Measurements from ENCODE around the gene PDE1A. TPM values are rescaled to one million over a fixed set of nuclear protein-coding genes. Genes with fewer than 3 reads are reported as not detected.
"Not testable (repeated sequence)": the region's sequence is repeated elsewhere in the genome, so short reads cannot be mapped to it uniquely, and the experiment has no call there.

Gene PDE1A
- total RNA-seq, 1 donor from 2014 or later = 45.7 TPM

DNA sequence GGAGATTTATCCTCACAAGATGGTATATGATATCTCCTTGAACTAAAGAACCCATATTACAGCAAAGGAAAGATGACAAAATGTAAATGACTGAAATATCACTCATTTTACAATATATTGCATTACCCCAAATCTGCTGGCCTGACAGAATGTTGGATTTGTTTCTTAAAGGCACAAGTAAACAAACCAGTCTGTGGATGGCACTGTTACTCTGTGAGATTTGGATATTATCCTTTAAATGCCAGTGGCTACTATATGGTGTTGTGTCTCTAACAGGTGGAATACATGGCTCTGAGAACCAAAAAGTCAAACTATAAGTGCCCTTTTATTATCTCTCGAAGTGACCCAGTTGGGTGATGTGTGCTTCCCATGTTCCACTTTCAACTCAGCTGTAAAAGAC lies 125.7 kb downstream of the PDE1A start:
- DNase-seq (ENCODE audit: low spot score) (no peak), ATAC-seq (no peak)
- intact Hi-C loops (cut with DNase I) = no loop called here

DNA sequence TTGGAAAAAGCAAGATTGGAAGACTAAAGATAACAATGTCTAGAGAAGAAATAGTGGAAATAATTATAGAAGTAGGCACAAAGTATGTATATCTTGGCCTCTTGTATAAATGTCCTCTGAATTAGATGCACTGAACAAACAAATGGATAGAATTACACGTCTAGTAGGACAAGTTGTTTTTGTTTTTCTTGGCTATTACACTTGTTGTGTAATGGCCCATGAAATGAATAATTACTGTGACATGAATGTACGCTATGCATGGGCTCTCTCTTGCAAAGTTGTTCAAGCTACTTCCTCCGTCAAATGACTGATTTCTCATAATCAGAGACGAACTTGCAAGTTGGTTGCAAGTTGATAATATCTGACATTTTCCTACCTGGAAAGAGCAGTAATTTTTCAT lies 126.2 kb downstream of the PDE1A start:
- ATAC-seq (no peak), DNase-seq (ENCODE audit: low spot score) (no peak)
- intact Hi-C loops (cut with DNase I) = no loop called here

GRCh38 chr2:182299632-182300031 lies 127.2 kb downstream of the PDE1A start:
- DNase-seq (ENCODE audit: low spot score) = no peak
- intact Hi-C loops (cut with DNase I) = no loop called here
- no peak for ATAC-seq

DNA sequence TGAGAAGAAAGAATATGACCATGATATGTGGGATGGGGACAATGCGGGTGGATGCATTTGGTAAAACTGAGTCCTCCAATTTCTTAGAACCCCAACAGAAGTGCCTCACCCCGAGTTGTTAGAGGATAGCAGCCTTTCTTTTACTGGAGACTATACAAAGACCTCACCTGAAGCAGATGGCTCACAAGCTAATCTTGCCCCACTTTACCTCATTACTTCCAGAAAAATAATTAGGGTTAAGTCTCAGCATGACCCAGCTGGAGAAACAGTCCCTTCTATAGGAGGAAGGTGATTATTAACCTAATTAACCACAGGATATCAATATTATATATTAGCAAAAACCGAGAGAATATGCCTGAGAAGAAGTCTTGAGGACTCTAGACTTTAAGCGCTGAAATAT lies 128.4 kb downstream of the PDE1A start:
- intact Hi-C loops (cut with DNase I) = loop anchor here (1.0 kb wide), 1 partner anchor 51 kb away; no protein-coding TSS in a partner anchor

DNA sequence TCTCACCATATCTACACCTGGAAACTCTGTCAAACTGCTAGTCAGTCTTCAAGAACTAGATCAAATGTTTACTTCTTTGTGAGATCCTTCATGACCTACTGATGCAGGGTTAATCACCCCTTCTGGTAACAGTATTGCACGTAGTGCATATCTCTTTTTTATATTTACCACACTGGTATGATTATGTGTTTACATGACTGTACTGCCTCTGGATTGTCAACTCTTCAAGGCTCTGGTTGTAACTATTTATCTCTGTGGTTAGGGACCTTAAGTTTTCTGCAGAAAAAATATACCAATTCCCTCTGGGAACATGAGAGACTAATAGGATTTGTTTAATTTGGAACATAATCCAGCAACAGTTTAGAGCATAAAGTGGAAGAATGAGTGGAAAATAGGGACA lies 135.5 kb downstream of the PDE1A start:
- ATAC-seq (no peak), DNase-seq (ENCODE audit: low spot score) (no peak)
- intact Hi-C loops (cut with DNase I) = no loop called here

More for the DNA sequence above, 128.4 kb downstream of the PDE1A start:
- no peak for ATAC-seq
- no peak for DNase-seq (ENCODE audit: low spot score)

DNA sequence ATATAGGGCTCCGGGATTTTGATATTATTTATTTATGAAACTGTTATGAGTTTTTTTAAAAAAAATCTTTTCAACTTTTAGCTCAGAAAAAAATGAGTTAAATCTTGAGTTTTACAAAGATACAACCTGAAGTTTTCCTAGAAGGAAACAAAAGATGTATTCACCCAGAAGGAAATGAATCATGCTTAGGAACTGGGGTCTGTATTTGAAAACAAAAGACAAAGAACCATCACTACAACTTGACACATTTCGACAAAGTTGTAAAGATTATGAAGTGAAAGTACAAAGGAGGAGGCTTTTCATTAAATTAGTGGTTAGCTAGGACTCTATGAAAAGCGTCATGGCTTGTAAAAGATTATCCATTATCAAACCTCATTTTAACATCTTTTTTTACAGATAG lies 143.3 kb downstream of the PDE1A start:
- intact Hi-C loops (cut with DNase I) = no loop called here
- ATAC-seq (no peak), DNase-seq (ENCODE audit: low spot score) (no peak)

DNA sequence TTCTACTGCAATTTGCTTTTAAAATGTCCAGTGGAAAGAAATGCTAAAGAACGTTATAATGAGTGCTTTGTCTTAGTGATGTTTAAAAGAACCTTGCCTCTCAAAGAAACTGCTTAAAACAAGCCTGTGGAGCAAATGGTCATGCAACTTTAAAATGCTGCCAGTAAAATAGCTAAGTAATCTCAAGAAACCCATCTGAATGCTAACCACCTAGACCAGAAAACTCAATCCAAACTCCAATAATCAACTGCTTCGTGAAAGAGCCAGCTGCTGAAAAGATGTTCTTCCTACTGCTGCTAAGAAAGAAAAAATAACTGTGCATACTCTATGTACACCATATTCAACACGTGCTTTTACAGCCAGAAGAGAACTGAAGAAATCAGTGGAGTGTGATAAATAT lies 145.6 kb downstream of the PDE1A start:
- intact Hi-C loops (cut with DNase I) = no loop called here
- no peak for ATAC-seq

DNA sequence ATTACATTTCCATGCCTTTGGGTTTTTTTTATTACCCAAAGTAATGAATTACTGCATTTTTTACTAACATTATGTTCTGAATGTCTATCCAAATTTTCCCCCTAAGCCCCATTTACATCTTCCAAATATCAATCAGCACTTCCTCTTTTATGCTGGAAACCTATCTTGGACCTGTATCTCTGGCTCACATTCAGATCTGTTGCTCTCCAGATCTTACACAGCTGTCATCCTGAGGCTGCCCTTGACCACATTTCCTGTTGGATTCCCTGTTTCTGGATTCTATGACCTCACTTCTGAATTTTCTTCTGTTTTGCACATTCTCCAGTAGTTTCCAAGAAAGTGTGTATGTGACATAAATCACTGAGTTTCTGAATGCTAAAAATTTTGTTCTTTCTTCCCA lies 146.7 kb downstream of the PDE1A start:
- no peak for ATAC-seq
- intact Hi-C loops (cut with DNase I) = no loop called here
- DNase-seq (ENCODE audit: low spot score) = no peak

More for the DNA sequence above, 145.6 kb downstream of the PDE1A start:
- no peak for DNase-seq (ENCODE audit: low spot score)

- ATAC-seq; intact Hi-C loops (cut with DNase I); DNase-seq (ENCODE audit: low spot score): not testable (repeated sequence)
These were observed 150.2 kb downstream of the PDE1A start for GRCh38 chr2:182276662-182277061.

- DNase-seq (ENCODE audit: low spot score) (no peak), ATAC-seq (no peak)
- intact Hi-C loops (cut with DNase I) = no loop called here
These were observed 158.9 kb downstream of the PDE1A start for GRCh38 chr2:182267971-182268370.

DNA sequence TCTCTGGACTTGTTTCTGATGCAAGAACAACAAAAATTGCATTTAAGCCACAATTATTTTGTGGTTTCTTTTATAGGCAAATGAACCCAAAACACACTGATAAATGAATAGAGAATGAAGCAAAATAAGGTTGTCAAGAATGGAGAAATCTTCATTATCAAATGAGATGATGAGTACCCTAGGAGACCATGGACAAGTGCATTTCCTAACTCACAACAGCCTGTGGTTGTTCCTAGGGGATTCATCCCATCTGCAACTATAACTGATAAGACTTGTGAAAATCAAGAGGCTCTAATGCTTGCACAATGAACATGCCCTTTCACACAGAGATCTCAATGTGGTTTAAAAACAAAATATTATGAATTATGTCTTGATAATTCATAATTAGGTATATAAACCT lies 159.9 kb downstream of the PDE1A start:
- intact Hi-C loops (cut with DNase I) = no loop called here
- DNase-seq (ENCODE audit: low spot score) = no peak
- no peak for ATAC-seq

DNA sequence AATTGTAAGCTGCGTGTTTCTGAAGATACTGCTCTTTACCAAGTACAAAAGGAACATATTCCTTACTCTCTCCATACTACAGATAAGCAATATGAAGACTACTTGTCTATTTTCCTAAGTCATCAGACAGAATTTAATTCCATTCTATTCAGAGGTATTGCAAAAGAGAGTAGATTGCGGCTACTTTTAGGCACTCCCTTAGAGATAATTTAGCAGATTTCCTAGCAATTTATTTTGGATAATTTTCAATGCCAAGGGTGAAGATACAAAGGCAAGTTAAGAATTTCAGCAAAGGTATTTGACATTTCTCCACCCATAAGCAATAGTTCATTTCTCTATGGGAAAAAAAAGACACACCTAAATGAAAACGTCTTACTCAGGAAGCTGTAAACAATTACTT lies 161.1 kb downstream of the PDE1A start:
- ATAC-seq = peak; percentile 57
- DNase-seq (ENCODE audit: low spot score) = no peak
- intact Hi-C loops (cut with DNase I) = no loop called here

DNA sequence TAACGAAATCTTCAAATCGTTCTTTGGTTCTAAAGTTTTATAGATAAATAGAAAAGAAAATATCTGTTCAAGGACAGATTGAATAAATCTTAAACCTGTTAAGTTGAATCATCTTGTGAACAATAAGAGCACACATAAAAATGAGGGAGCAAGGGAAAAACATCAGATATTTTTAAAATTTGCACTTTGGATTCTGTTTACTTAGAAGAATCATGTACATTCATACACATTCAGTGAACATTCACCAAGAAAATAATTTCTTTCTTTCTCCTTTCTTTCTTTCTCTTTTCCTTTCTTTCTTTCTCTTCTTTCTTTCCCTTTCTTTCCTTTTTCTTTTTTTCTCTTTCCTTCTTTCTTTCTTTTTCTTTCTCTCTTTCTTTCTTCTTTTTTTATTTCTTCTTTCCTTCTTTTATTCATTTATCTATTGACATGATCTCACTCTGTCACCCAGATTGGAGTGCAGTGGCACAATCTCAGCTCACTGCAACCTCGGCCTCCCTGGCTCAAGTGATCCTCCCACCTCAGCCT lies 164.9 kb downstream of the PDE1A start:
- no peak for DNase-seq (ENCODE audit: low spot score)
- ATAC-seq = no peak
- intact Hi-C loops (cut with DNase I) = no loop called here

- intact Hi-C loops (cut with DNase I) = no loop called here
- ATAC-seq = no peak
- no peak for DNase-seq (ENCODE audit: low spot score)
These were observed 167.1 kb downstream of the PDE1A start for GRCh38 chr2:182259629-182260150.

GRCh38 chr2:182252534-182252933 lies 174.3 kb downstream of the PDE1A start:
- no peak for DNase-seq (ENCODE audit: low spot score)
- ATAC-seq = no peak
- intact Hi-C loops (cut with DNase I) = no loop called here

GRCh38 chr2:182248898-182249297 lies 177.9 kb downstream of the PDE1A start:
- no peak for ATAC-seq
- intact Hi-C loops (cut with DNase I) = no loop called here
- DNase-seq (ENCODE audit: low spot score) = no peak

DNA sequence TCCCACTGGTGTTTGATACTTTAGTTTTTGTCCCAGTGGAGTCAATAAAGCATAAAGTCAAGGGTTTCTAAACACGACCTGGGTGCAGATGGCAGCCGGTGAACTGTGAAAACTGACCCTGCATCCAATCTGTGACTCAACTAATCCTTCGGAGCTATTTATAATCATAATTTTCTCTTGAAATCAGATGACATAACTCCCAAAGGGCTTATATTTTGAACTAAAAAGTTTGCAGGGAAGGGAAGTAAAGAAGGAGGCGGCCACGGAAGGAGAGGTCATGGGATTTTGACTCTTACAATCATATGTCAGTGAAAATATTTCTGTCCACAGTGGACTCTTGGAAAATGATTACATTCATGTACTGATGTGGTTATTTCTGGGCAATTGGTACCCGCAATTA lies 178.5 kb downstream of the PDE1A start:
- intact Hi-C loops (cut with DNase I) = no loop called here
- no peak for DNase-seq (ENCODE audit: low spot score)
- ATAC-seq = peak; percentile 32

GRCh38 chr2:182247831-182248230 lies 179.0 kb downstream of the PDE1A start:
- ATAC-seq (no peak), DNase-seq (ENCODE audit: low spot score) (no peak)
- intact Hi-C loops (cut with DNase I) = loop anchor here (1.0 kb wide), 1 partner anchor 50 kb away; no protein-coding TSS in a partner anchor

DNA sequence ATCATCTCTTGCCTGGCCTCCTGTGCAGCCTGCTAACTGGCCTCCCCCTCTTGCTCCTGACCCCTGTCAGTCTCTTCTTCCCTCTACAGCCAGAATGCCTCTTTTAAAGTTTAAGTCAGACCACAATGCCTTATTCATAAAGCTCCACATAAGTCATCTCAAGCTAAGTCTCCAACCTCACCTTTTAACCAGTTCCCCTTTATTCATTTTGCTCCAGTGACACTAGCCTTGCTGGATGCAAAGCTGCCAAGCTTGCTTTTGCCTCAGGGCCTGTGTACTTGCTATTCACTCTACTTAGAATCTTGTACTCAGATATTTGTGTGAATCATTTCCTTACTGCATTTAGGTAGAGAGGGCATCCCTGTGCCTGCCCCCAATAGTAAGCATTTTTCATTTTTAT lies 180.9 kb downstream of the PDE1A start:
- ATAC-seq = no peak
- DNase-seq (ENCODE audit: low spot score) = no peak
- intact Hi-C loops (cut with DNase I) = no loop called here

GRCh38 chr2:182242609-182243008 lies 184.2 kb downstream of the PDE1A start:
- intact Hi-C loops (cut with DNase I) = no loop called here
- no peak for ATAC-seq
- no peak for DNase-seq (ENCODE audit: low spot score)

- DNase-seq (ENCODE audit: low spot score) (no peak), ATAC-seq (no peak)
- intact Hi-C loops (cut with DNase I) = no loop called here
These were observed 184.9 kb downstream of the PDE1A start for GRCh38 chr2:182241936-182242335.

Data from sciatic nerve (tissue), 2 donors.